Measurements from ENCODE around the gene AGBL1.

The AGBL1 gene

GRCh38 chr15:86079508-86080266 is at the start of gene AGBL1:
AGBL1 (plus strand) TSS chr15:86079871.
- no peak for TF ChIP-seq CTCF (IDR thresholded peaks at IDR 0.05; ENCODE audit: borderline replicate concordance, extremely low read depth, low read length, poor library complexity, severe bottlenecking)
- TF ChIP-seq EZH2 (IDR thresholded peaks at IDR 0.05; ENCODE audit: borderline replicate concordance, low read depth, low read length, severe bottlenecking) = no peak
- ATAC-seq (ENCODE audit: insufficient read depth, low read depth) = no peak
- no peak within 1 kb of the TSS for H2AFZ ChIP-seq (ENCODE audit: low read depth, low read length)
- no peak for DNase-seq
- no peaks in the 10 kb centered on the region for H3K27me3 ChIP-seq (ENCODE audit: insufficient read depth, low read length, poor library complexity)
- H3K36me3 ChIP-seq (ENCODE audit: insufficient read depth, low read length) = no peaks in the 10 kb centered on the region
- no peaks in the 10 kb centered on the region for H3K9me3 ChIP-seq (ENCODE audit: insufficient read depth, low read length, severe bottlenecking)
- H4K20me1 ChIP-seq (ENCODE audit: insufficient read depth, low read length) = no peaks in the 10 kb centered on the region
- no peak within 1 kb of the TSS for H3K9ac ChIP-seq (ENCODE audit: low read depth, low read length)
- H3K4me1 ChIP-seq (ENCODE audit: insufficient read depth, low read length) = peaks cover 47% of the 10 kb centered on the region
- H3K27ac ChIP-seq (ENCODE audit: low read length) = peak within 1 kb of the TSS; percentile 39; the same call in 1 of the 2 replicates
- H3K79me2 ChIP-seq (ENCODE audit: insufficient read depth, low read length) = no peaks in the 10 kb centered on the region
- H3K4me2 ChIP-seq (ENCODE audit: insufficient read depth, low read length) = no peak within 1 kb of the TSS
- no peak within 1 kb of the TSS for H3K4me3 ChIP-seq (ENCODE audit: low read depth in 1 of 2, low read length in 2 of 2)

GRCh38 chr15:86034904-86035303 is 44.8 kb upstream of the AGBL1 start:
- H3K36me3 ChIP-seq (ENCODE audit: insufficient read depth, low read length) = no peaks in the 10 kb centered on the region
- H3K4me2 ChIP-seq (ENCODE audit: insufficient read depth, low read length) = no peak overlapping the region
- no peak overlapping the region for H3K9ac ChIP-seq (ENCODE audit: low read depth, low read length)
- H3K4me1 ChIP-seq (ENCODE audit: insufficient read depth, low read length) = no peaks in the 10 kb centered on the region
- ATAC-seq (ENCODE audit: insufficient read depth, low read depth) (no peak), DNase-seq (no peak)
- no peaks in the 10 kb centered on the region for H3K9me3 ChIP-seq (ENCODE audit: insufficient read depth, low read length, severe bottlenecking)
- H3K27ac ChIP-seq (ENCODE audit: low read length) = no peak overlapping the region
- H4K20me1 ChIP-seq (ENCODE audit: insufficient read depth, low read length) = no peaks in the 10 kb centered on the region
- no peaks in the 10 kb centered on the region for H3K27me3 ChIP-seq (ENCODE audit: insufficient read depth, low read length, poor library complexity)
- H3K4me3 ChIP-seq (ENCODE audit: low read depth in 1 of 2, low read length in 2 of 2) = no peak overlapping the region
- TF ChIP-seq EZH2 (IDR thresholded peaks at IDR 0.05; ENCODE audit: borderline replicate concordance, low read depth, low read length, severe bottlenecking) (no peak), CTCF (IDR thresholded peaks at IDR 0.05; ENCODE audit: borderline replicate concordance, extremely low read depth, low read length, poor library complexity, severe bottlenecking) (no peak)
- H2AFZ ChIP-seq (ENCODE audit: low read depth, low read length) = no peak overlapping the region
- no peaks in the 10 kb centered on the region for H3K79me2 ChIP-seq (ENCODE audit: insufficient read depth, low read length)

- DNase-seq (no peak), ATAC-seq (ENCODE audit: insufficient read depth, low read depth) (no peak)
- Histone ChIP-seq H4K20me1 (ENCODE audit: insufficient read depth, low read length) (no peaks in the 10 kb centered on the region), H3K4me2 (ENCODE audit: insufficient read depth, low read length) (no peak overlapping the region), H3K27ac (ENCODE audit: low read length) (no peak overlapping the region), H3K79me2 (ENCODE audit: insufficient read depth, low read length) (no peaks in the 10 kb centered on the region), H3K9ac (ENCODE audit: low read depth, low read length) (no peak overlapping the region), H3K9me3 (ENCODE audit: insufficient read depth, low read length, severe bottlenecking) (no peaks in the 10 kb centered on the region), H3K4me3 (ENCODE audit: low read depth in 1 of 2, low read length in 2 of 2) (no peak overlapping the region), H2AFZ (ENCODE audit: low read depth, low read length) (no peak overlapping the region), H3K36me3 (ENCODE audit: insufficient read depth, low read length) (no peaks in the 10 kb centered on the region), H3K4me1 (ENCODE audit: insufficient read depth, low read length) (peaks cover 9% of the 10 kb centered on the region), H3K27me3 (ENCODE audit: insufficient read depth, low read length, poor library complexity) (no peaks in the 10 kb centered on the region)
- TF ChIP-seq CTCF (IDR thresholded peaks at IDR 0.05; ENCODE audit: borderline replicate concordance, extremely low read depth, low read length, poor library complexity, severe bottlenecking) = no peak
- no peak for TF ChIP-seq EZH2 (IDR thresholded peaks at IDR 0.05; ENCODE audit: borderline replicate concordance, low read depth, low read length, severe bottlenecking)
Measured at GRCh38 chr15:86036243-86036642, 43.4 kb upstream of the AGBL1 start.

Data from DND-41 (cell line).